Stimulated activated naive B cell treated with anti-CD40 and anti-IgM and Interleukin-4, amounts not matched to agents 10 μg/mL and 1 μg/mL and 100 μg/mL, for 72 hours (primary cell): ENCODE data around the gene MDFI.

Source experiments
- ATAC-seq, 2 donors: fragments of 150-1000 bp; cut with Tn5 transposase; replicated peaks; 2 replicates each; pipeline ENCODE4 v1.10.0; 2021; ENCODE audit warnings: moderate library complexity in 1 of 2
- DNase-seq: peaks from one replicate; pipeline ENCODE4 v3.0.0; 2021
- H3K27ac Mint-ChIP-seq: one replicate; pipeline ENCODE4 v1.8.0; 2022; ENCODE audit warnings: mild to moderate bottlenecking, mixed read lengths
- H3K27me3 Mint-ChIP-seq, 2 donors: one replicate each; pipeline ENCODE4 v1.8.0; 2022; ENCODE audit warnings: mixed read lengths in 2 of 2
- H3K36me3 Mint-ChIP-seq, 2 donors: one replicate each; pipeline ENCODE4 v1.8.0; 2022; ENCODE audit warnings: mixed read lengths in 2 of 2, mild to moderate bottlenecking in 1 of 2
- H3K4me1 Mint-ChIP-seq, 2 donors: one replicate each; pipeline ENCODE4 v1.8.0; 2022; ENCODE audit warnings: mixed read lengths in 2 of 2, mild to moderate bottlenecking in 1 of 2
- H3K4me3 Mint-ChIP-seq, 2 donors: one replicate each; pipeline ENCODE4 v1.8.0; 2022; ENCODE audit warnings: mild to moderate bottlenecking in 2 of 2, mixed read lengths in 2 of 2, moderate library complexity in 1 of 2
- H3K9me3 Mint-ChIP-seq, 2 donors: one replicate each; pipeline ENCODE4 v1.8.0; 2022; ENCODE audit warnings: mixed read lengths in 2 of 2, mild to moderate bottlenecking in 1 of 2

MDFI gene

GRCh38 chr6:41643899-41644269 lies 5.6 kb downstream of the MDFI start:
- Mint-ChIP-seq H3K4me3 (no peak overlapping the region), H3K27ac (no peak overlapping the region), H3K27me3 (peaks cover 45 to 66% of the 10 kb centered on the region in 2 donors), H3K9me3 (no peaks in the 10 kb centered on the region), H3K36me3 (no peaks in the 10 kb centered on the region), H3K4me1 (peaks cover 5 to 10% of the 10 kb centered on the region in 2 donors)
- DNase-seq: no peak
- ATAC-seq: no peak

- Mint-ChIP-seq H3K27ac (no peak overlapping the region), H3K4me3 (no peak overlapping the region), H3K36me3 (no peaks in the 10 kb centered on the region), H3K9me3 (no peaks in the 10 kb centered on the region), H3K27me3 (peaks cover 40 to 61% of the 10 kb centered on the region in 2 donors), H3K4me1 (peaks cover 2 to 5% of the 10 kb centered on the region in 2 donors)
- no peak for DNase-seq
- no peak for ATAC-seq
Measured at GRCh38 chr6:41644297-41644879, 6.1 kb downstream of the MDFI start.

GRCh38 chr6:41645007-41645618 lies 6.8 kb downstream of the MDFI start:
- Mint-ChIP-seq H3K9me3 (no peaks in the 10 kb centered on the region), H3K4me3 (no peak overlapping the region), H3K27ac (no peak overlapping the region), H3K4me1 (no peaks in the 10 kb centered on the region), H3K36me3 (no peaks in the 10 kb centered on the region), H3K27me3 (peaks cover 33 to 54% of the 10 kb centered on the region in 2 donors)
- ATAC-seq (no peak), DNase-seq (no peak)

GRCh38 chr6:41646026-41646795 lies 7.9 kb downstream of the MDFI start:
- DNase-seq (no peak), ATAC-seq (no peak)
- peaks cover 24 to 43% of the 10 kb centered on the region in 2 donors for H3K27me3 Mint-ChIP-seq
- H3K4me3 Mint-ChIP-seq: no peak overlapping the region
- no peak overlapping the region for H3K27ac Mint-ChIP-seq
- no peaks in the 10 kb centered on the region for H3K9me3 Mint-ChIP-seq
- no peaks in the 10 kb centered on the region for H3K36me3 Mint-ChIP-seq
- no peaks in the 10 kb centered on the region for H3K4me1 Mint-ChIP-seq

GRCh38 chr6:41647061-41647511 lies 8.8 kb downstream of the MDFI start:
- no peak for DNase-seq
- no peak for ATAC-seq
- Mint-ChIP-seq H3K4me1 (no peaks in the 10 kb centered on the region), H3K9me3 (no peaks in the 10 kb centered on the region), H3K4me3 (no peak overlapping the region), H3K36me3 (no peaks in the 10 kb centered on the region), H3K27me3 (peaks cover 20 to 37% of the 10 kb centered on the region in 2 donors), H3K27ac (no peak overlapping the region)

GRCh38 chr6:41648070-41648585 lies 9.9 kb downstream of the MDFI start:
- Mint-ChIP-seq H3K27ac (no peak overlapping the region), H3K36me3 (no peaks in the 10 kb centered on the region), H3K4me1 (no peaks in the 10 kb centered on the region), H3K27me3 (peaks cover 16 to 29% of the 10 kb centered on the region in 2 donors), H3K9me3 (no peaks in the 10 kb centered on the region), H3K4me3 (no peak overlapping the region)
- no peak for DNase-seq
- ATAC-seq: no peak

- Mint-ChIP-seq H3K4me1 (no peaks in the 10 kb centered on the region), H3K36me3 (no peaks in the 10 kb centered on the region), H3K27ac (no peak overlapping the region), H3K9me3 (no peaks in the 10 kb centered on the region), H3K27me3 (peaks cover 16 to 26% of the 10 kb centered on the region in 2 donors), H3K4me3 (no peak overlapping the region)
- DNase-seq (no peak), ATAC-seq (no peak)
Measured at GRCh38 chr6:41648921-41649320, 10.7 kb downstream of the MDFI start.

- no peak for ATAC-seq
- H3K4me3 Mint-ChIP-seq: no peak overlapping the region
- no peak for DNase-seq
- H3K27me3 Mint-ChIP-seq: peaks cover 16 to 21% of the 10 kb centered on the region in 2 donors
- no peaks in the 10 kb centered on the region for H3K4me1 Mint-ChIP-seq
- H3K9me3 Mint-ChIP-seq: no peaks in the 10 kb centered on the region
- H3K27ac Mint-ChIP-seq: no peak overlapping the region
- H3K36me3 Mint-ChIP-seq: no peaks in the 10 kb centered on the region
Measured at GRCh38 chr6:41649596-41649995, 11.3 kb downstream of the MDFI start.

GRCh38 chr6:41650120-41650519 lies 11.9 kb downstream of the MDFI start:
- H3K27ac Mint-ChIP-seq: no peak overlapping the region
- ATAC-seq (no peak), DNase-seq (no peak)
- H3K4me1 Mint-ChIP-seq: no peaks in the 10 kb centered on the region
- no peaks in the 10 kb centered on the region for H3K36me3 Mint-ChIP-seq
- H3K4me3 Mint-ChIP-seq: no peak overlapping the region
- peaks cover 16 to 21% of the 10 kb centered on the region in 2 donors for H3K27me3 Mint-ChIP-seq
- no peaks in the 10 kb centered on the region for H3K9me3 Mint-ChIP-seq

GRCh38 chr6:41651246-41651961 lies 13.1 kb downstream of the MDFI start:
- Mint-ChIP-seq H3K4me3 (no peak overlapping the region), H3K36me3 (no peaks in the 10 kb centered on the region), H3K4me1 (peaks cover 0 to 1% of the 10 kb centered on the region in 2 donors), H3K27ac (no peak overlapping the region), H3K27me3 (peaks cover 12 to 16% of the 10 kb centered on the region in 2 donors), H3K9me3 (no peaks in the 10 kb centered on the region)
- no peak for ATAC-seq
- no peak for DNase-seq

- Mint-ChIP-seq H3K27me3 (peaks cover 13 to 22% of the 10 kb centered on the region in 2 donors), H3K4me3 (no peak overlapping the region), H3K27ac (no peak overlapping the region), H3K36me3 (no peaks in the 10 kb centered on the region), H3K4me1 (peaks cover 0 to 1% of the 10 kb centered on the region in 2 donors), H3K9me3 (no peaks in the 10 kb centered on the region)
- ATAC-seq: no peak
- DNase-seq: no peak
Measured at GRCh38 chr6:41651962-41652657, 13.8 kb downstream of the MDFI start.

- no peak for DNase-seq
- H3K4me3 Mint-ChIP-seq: no peak overlapping the region
- H3K9me3 Mint-ChIP-seq: no peaks in the 10 kb centered on the region
- ATAC-seq: no peak
- no peaks in the 10 kb centered on the region for H3K36me3 Mint-ChIP-seq
- H3K4me1 Mint-ChIP-seq: peaks cover 0 to 1% of the 10 kb centered on the region in 2 donors
- H3K27me3 Mint-ChIP-seq: peaks cover 20 to 32% of the 10 kb centered on the region in 2 donors
- H3K27ac Mint-ChIP-seq: no peak overlapping the region
Measured at GRCh38 chr6:41652866-41653652, 14.8 kb downstream of the MDFI start.

- no peaks in the 10 kb centered on the region for H3K36me3 Mint-ChIP-seq
- ATAC-seq (no peak), DNase-seq (no peak)
- peaks cover 26 to 37% of the 10 kb centered on the region in 2 donors for H3K27me3 Mint-ChIP-seq
- no peak overlapping the region for H3K27ac Mint-ChIP-seq
- no peak overlapping the region for H3K4me3 Mint-ChIP-seq
- peaks cover 0 to 1% of the 10 kb centered on the region in 2 donors for H3K4me1 Mint-ChIP-seq
- H3K9me3 Mint-ChIP-seq: no peaks in the 10 kb centered on the region
Measured at GRCh38 chr6:41653691-41654090, 15.4 kb downstream of the MDFI start.
